Neural progenitor cell (in vitro differentiated cells): ENCODE measurements around the gene PRKCB.

Experiments used
- CTCF ChIP-seq: fragments of 200-600 bp; sonication (generic); IDR thresholded peaks from 2 replicates; pipeline ENCODE4 v1.5.1; 2017; ENCODE audit warnings: antibody characterized with exemption, mild to moderate bottlenecking
- EZH2 ChIP-seq: fragments of 200-600 bp; sonication (generic); IDR thresholded peaks from 2 replicates; pipeline ENCODE4 v1.6.1; 2017; ENCODE audit warnings: antibody characterized with exemption, mild to moderate bottlenecking, moderate library complexity

DNA sequence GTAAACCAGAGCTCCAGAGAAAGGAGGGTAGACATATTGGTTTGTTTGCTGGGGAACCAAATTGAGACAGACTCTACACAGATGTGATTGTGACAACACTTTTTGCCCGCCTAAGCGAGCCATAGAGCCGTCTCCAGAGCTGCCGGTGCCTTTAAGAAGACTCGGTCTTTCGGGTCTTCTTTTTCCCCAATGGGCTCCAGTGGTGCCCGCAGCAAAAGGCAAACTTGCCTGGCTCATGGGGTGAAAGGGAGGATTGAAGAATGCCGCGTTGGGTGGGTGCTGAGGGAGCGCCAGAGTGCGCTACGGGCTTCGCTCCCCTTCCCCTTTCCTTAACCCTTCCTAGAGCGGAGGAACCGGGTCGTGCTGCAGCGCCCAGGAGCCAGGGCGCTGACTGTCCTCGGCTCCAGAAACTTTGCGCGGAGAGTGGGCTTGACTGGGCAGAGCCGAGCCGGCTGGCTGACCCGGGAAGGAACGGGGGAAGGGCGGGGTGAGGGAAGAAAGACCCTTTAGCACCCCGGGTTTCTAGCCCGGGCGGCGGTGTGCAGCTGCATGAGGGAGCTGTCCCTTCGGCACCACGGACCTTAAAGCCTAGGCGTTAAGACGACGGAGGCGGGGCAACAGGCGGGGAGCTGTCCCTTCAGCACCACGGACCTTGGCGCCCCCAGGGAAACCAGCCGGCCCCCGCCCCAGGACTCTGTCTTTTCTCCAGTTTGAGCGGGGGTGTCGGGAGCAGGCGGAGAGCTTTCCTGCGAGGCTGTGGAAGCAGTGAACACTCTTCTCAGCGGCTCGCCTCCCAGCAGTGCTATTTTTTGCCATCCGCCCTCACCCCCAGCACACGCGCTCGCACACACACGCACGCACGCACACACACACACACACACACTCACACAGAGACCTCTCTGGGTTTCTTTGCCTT is 419.9 kb downstream of the PRKCB start, which contains the start of gene CACNG3:
- TF ChIP-seq CTCF (no peak), EZH2 (peak; percentile 42)
